CD14-positive monocyte (primary cell): ENCODE results near the gene BAZ1A. TPM values are rescaled to one million over a fixed set of nuclear protein-coding genes. Genes with fewer than 3 reads are reported as not detected.

Experiments used
- DNase-seq, 3 donors: peaks; one replicate each; pipeline ENCODE4 v3.0.0-alpha.2; 2011 to 2022
- H2AFZ ChIP-seq: 2 replicates; pipeline ENCODE4 v1.6.0; 2012; ENCODE audit warnings: mild to moderate bottlenecking, low read depth, low read length, inconsistent platforms; ENCODE audit not compliant: insufficient read depth, poor library complexity, severe bottlenecking
- H3K27ac ChIP-seq, 2 donors: 1 replicate in 1 of 2; 2 replicates in 1 of 2; pipeline ENCODE4 v1.5.1; 2012 to 2013; ENCODE audit warnings: low read length in 2 of 2, control low read depth in 1 of 2, inconsistent platforms in 1 of 2, low read depth in 1 of 2, mild to moderate bottlenecking in 1 of 2
- H3K27me3 ChIP-seq, 2 donors: one replicate each; pipeline versions ENCODE4 v1.6.0 to v1.6.1; 2011 to 2013; ENCODE audit warnings: low read length in 2 of 2; ENCODE audit not compliant: control insufficient read depth in 2 of 2, insufficient read depth in 2 of 2
- H3K36me3 ChIP-seq, 2 donors: replicated peaks in 1 of 2; 1 replicate in 1 of 2; 2 replicates in 1 of 2; pipeline versions ENCODE4 v1.5.1 to v1.6.1; 2012 to 2013; ENCODE audit warnings: low read length in 2 of 2, control low read depth in 1 of 2, inconsistent platforms in 1 of 2, mild to moderate bottlenecking in 1 of 2; ENCODE audit not compliant: insufficient read depth in 2 of 2, control insufficient read depth in 1 of 2
- H3K4me1 ChIP-seq, 2 donors: 1 replicate in 1 of 2; 2 replicates in 1 of 2; pipeline versions ENCODE4 v1.5.1 to v1.6.1; 2012 to 2013; ENCODE audit warnings: low read length in 2 of 2, control low read depth in 1 of 2, inconsistent platforms in 1 of 2, mild to moderate bottlenecking in 1 of 2, moderate library complexity in 1 of 2; ENCODE audit not compliant: insufficient read depth in 2 of 2, control insufficient read depth in 1 of 2
- H3K4me2 ChIP-seq: replicated peaks from 2 replicates; pipeline ENCODE3; 2012; ENCODE audit warnings: low read length, moderate library complexity, mild to moderate bottlenecking; ENCODE audit not compliant: poor library complexity, severe bottlenecking; ENCODE audit errors: extremely low read depth
- H3K4me3 ChIP-seq, 3 experiments: fragments of 200-600 bp in 1 of 3; sonication (generic) in 1 of 3; replicated peaks in 1 of 3; 1 replicate in 2 of 3; 2 replicates in 1 of 3; pipeline ENCODE4 v1.5.1; 2011 to 2013; ENCODE audit warnings: low read length in 3 of 3, mild to moderate bottlenecking in 3 of 3, control low read depth in 2 of 3, low read depth in 2 of 3, inconsistent platforms in 1 of 3, moderate library complexity in 1 of 3
- H3K79me2 ChIP-seq: 2 replicates; pipeline ENCODE4 v1.6.0; 2012; ENCODE audit warnings: mild to moderate bottlenecking, control low read depth, inconsistent platforms, low read length, moderate library complexity; ENCODE audit not compliant: insufficient read depth
- H3K9ac ChIP-seq: 2 replicates; pipeline ENCODE4 v1.6.0; 2017; ENCODE audit warnings: low read length, mild to moderate bottlenecking; ENCODE audit not compliant: insufficient read depth, poor library complexity, severe bottlenecking
- H3K9me3 ChIP-seq, 2 donors: replicated peaks in 1 of 2; 1 replicate in 1 of 2; 2 replicates in 1 of 2; pipeline versions ENCODE4 v1.5.1 to v1.6.1; 2012 to 2013; ENCODE audit warnings: low read length in 2 of 2, control low read depth in 1 of 2; ENCODE audit not compliant: control insufficient read depth in 1 of 2, insufficient read depth in 1 of 2
- H4K20me1 ChIP-seq: 2 replicates; pipeline ENCODE4 v1.6.0; 2012; ENCODE audit warnings: mild to moderate bottlenecking, low read length, control low read depth, moderate library complexity; ENCODE audit not compliant: insufficient read depth
- H3K27ac Mint-ChIP-seq, 7 donors: one replicate each; pipeline ENCODE4 v1.8.0; 2020; ENCODE audit warnings: mild to moderate bottlenecking in 7 of 7, mixed read lengths in 7 of 7, moderate library complexity in 6 of 7, inconsistent platforms in 2 of 7
- H3K27me3 Mint-ChIP-seq, 3 donors: one replicate each; pipeline ENCODE4 v1.8.0; 2021 to 2022; ENCODE audit warnings: low read depth in 3 of 3, mild to moderate bottlenecking in 3 of 3, mixed read lengths in 3 of 3, moderate library complexity in 3 of 3, inconsistent platforms in 1 of 3
- H3K36me3 Mint-ChIP-seq, 2 donors: one replicate each; pipeline ENCODE4 v1.8.0; 2020; ENCODE audit warnings: mixed read lengths in 2 of 2, inconsistent platforms in 1 of 2, mild to moderate bottlenecking in 1 of 2
- H3K4me1 Mint-ChIP-seq: one replicate; pipeline ENCODE4 v1.8.0; 2020; ENCODE audit warnings: mild to moderate bottlenecking, mixed read lengths
- H3K4me3 Mint-ChIP-seq, 2 donors: one replicate each; pipeline ENCODE4 v1.8.0; 2020; ENCODE audit warnings: mild to moderate bottlenecking in 2 of 2, mixed read lengths in 2 of 2, moderate library complexity in 1 of 2
- H3K9me3 Mint-ChIP-seq, 7 donors: one replicate each; pipeline ENCODE4 v1.8.0; 2020 to 2022; ENCODE audit warnings: mixed read lengths in 7 of 7, mild to moderate bottlenecking in 6 of 7, moderate library complexity in 6 of 7, inconsistent platforms in 2 of 7
- CTCF ChIP-seq: fragments of 200-600 bp; IDR thresholded peaks from one replicate; pipeline ENCODE4 v1.8.0; 2022; ENCODE audit warnings: antibody characterized with exemption, mild to moderate bottlenecking
- WGBS: methylation state at CpG from one replicate; pipeline ENCODE4 v1.1.5; 2013; ENCODE audit warnings: missing lambda C conversion rate; ENCODE audit not compliant: insufficient coverage; 5-methylcytosine and 5-hydroxymethylcytosine counted together
- intact Hi-C, 2 donors: fragments of 100-400 bp; cut with micrococcal nuclease; formaldehyde crosslinking; loops; one replicate each; pipeline versions ENCODE4 v1.15.0 to v1.15.1; 2023
- polyA plus RNA-seq, 3 donors: library from polyadenylated mRNA; depleted of rRNA in 1 of 3; unstranded in 2 of 3; stranded (reverse) in 1 of 3; fragments of 300-500 nt in 2 of 3; fragments of >200 nt in 1 of 3; fragmentation: Illumina TruSeq in 2 of 3; gene quantifications; 1 replicate in 2 of 3; 2 replicates in 1 of 3; pipeline ENCODE4 v1.2.3, GENCODE V29; 2012 to 2021
- small RNA-seq: library from RNA; depleted of rRNA; stranded (forward); fragments of <200 nt; gene quantifications from one replicate; pipeline ENCODE3, GENCODE V24; 2012; ENCODE audit warnings: low read depth; ENCODE audit not compliant: insufficient read length

BAZ1A gene
- polyA plus RNA-seq, 3 donors = 7.3 to 25.5 (median 12.7) TPM

DNA sequence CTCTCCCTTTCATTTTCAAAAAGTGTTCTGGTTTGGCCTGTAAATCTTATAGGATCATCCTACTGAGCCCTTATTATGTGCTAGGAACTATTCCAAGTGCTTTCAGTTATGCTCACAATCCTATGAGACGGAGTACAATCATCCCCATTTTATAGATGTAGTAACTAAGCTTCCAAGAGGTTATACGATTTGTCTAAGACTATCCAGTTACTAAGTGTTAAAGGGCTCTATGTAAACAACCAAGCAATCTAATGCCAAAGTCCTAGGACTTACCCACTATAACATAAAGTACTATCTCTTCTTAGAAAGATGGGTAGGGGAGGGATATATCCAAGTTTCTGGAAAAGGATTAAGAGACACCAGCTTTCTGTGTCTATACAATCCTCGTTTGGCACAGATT, 167.4 kb downstream of the BAZ1A start:
- H3K4me1 ChIP-seq = no peaks in the 10 kb centered on the region
- H3K4me3 ChIP-seq = no peak overlapping the region
- no peak overlapping the region for H3K27ac ChIP-seq
- Mint-ChIP-seq H3K27ac (no peak overlapping the region), H3K4me1 (no peaks in the 10 kb centered on the region), H3K9me3 (no peaks in the 10 kb centered on the region), H3K36me3 (no peaks in the 10 kb centered on the region), H3K27me3 (no peaks in the 10 kb centered on the region), H3K4me3 (no peak overlapping the region)
- no peaks in the 10 kb centered on the region for H4K20me1 ChIP-seq
- no peaks in the 10 kb centered on the region for H3K79me2 ChIP-seq
- H3K9me3 ChIP-seq = no peaks in the 10 kb centered on the region
- no peak for DNase-seq
- H3K27me3 ChIP-seq = no peaks in the 10 kb centered on the region
- no CpG with 5 or more reads among the region's 3 CpGs for WGBS
- peaks cover 0 to 4% of the 10 kb centered on the region in 2 donors for H3K36me3 ChIP-seq
- intact Hi-C loops = no loop called here
- no peak overlapping the region for H2AFZ ChIP-seq
- no peak for TF ChIP-seq CTCF
- no peak overlapping the region for H3K4me2 ChIP-seq
- H3K9ac ChIP-seq = no peak overlapping the region

Small RNA genes lying within 50 kb of the gene (small RNA-seq; reads per million reads assigned to genes)
- gene AL121603.1 (not detected), gene RNU7-41P (not detected)

Other genes with a start within 250 kb of the BAZ1A start
- 100 to 1,000 TPM in 2 of 3 donors, 10 to 100 TPM in 1; 46.7 to 115 (median 114) TPM for gene SNX6, start 245.2 kb downstream of the BAZ1A start, polyA plus RNA-seq
- gene CFL2, start 160.8 kb downstream of the BAZ1A start, polyA plus RNA-seq = 1 to 10 TPM; 2.0 to 3.8 (median 3.5) TPM
- 10 to 100 TPM; 24.9 to 33.6 (median 25.4) TPM for gene SRP54, start 107.6 kb upstream of the BAZ1A start, polyA plus RNA-seq
- gene FAM177A1, start 170.9 kb upstream of the BAZ1A start, polyA plus RNA-seq = 10 to 100 TPM; 12.5 to 48.1 (median 29.4) TPM
- 100 to 1,000 TPM in 2 of 3 donors, 10 to 100 TPM in 1; 21.4 to 131 (median 122) TPM for gene PPP2R3C, start 246.6 kb upstream of the BAZ1A start, polyA plus RNA-seq
- gene PRORP, start 247.2 kb upstream of the BAZ1A start, polyA plus RNA-seq = 10 to 100 TPM; 10.7 to 22.2 (median 17.9) TPM